ENCODE results near the gene NCAM2. TPM values are rescaled to one million over a fixed set of nuclear protein-coding genes. Genes with fewer than 3 reads are reported as not detected.

NCAM2 gene
- total and polyA plus RNA-seq, 2 of the 4 experiments (the other 2 are of a cell fraction) = 2.7 to 5.0 TPM

DNA sequence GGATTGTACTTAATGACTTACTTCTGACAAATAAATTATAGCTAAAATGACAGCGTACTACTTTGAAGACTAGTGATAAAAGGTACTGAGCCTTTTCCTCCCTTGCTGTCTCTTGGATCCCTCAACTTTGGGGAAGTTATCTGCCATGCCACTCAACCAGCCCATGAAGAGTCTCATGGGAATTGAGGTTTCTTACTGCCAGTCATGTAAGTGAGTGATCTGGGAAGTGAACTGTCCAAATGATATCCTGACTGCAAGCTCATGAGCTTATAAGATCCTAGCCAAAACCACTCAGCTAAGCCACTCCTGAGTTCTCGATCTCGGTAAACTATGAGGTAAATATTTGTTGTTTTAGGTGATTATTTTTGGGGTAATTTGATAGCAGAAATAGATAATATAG, 247.8 kb downstream of the NCAM2 start:
- H2AFZ ChIP-seq (replicated peaks; ENCODE audit: low read length, poor library complexity) = no peak overlapping the region
- no peak overlapping the region for H3K9ac ChIP-seq (ENCODE audit: low read depth, low read length)
- H3K79me1 ChIP-seq (ENCODE audit: low read depth in 1 of 2, low read length in 2 of 2) = no peaks in the 10 kb centered on the region
- no peaks in the 10 kb centered on the region for H3K27me3 ChIP-seq (ENCODE audit: control insufficient read depth, insufficient read depth, low read length)
- H4K91ac ChIP-seq (ENCODE audit: insufficient read depth, low read depth, low read length) = no peak overlapping the region
- no peak overlapping the region for H4K5ac ChIP-seq (ENCODE audit: low read depth, low read length)
- no peak for ATAC-seq (ENCODE audit: low read depth)
- H4K20me1 ChIP-seq (ENCODE audit: insufficient read depth, low read length) = no peaks in the 10 kb centered on the region
- peak overlapping the region in 1 of 2 experiments; percentile 40; a peak in 1 of 4 replicates for H4K8ac ChIP-seq (ENCODE audit: low read depth in 2 of 2, low read length in 2 of 2)
- H3K4me3 ChIP-seq (ENCODE audit: insufficient read depth, low read depth, low read length) = no peak overlapping the region
- H2BK20ac ChIP-seq (ENCODE audit: low read depth, low read length) = peak overlapping the region; percentile 34; the same call in 1 of the 2 replicates
- TF ChIP-seq RAD21 (IDR thresholded peaks at IDR 0.05; ENCODE audit: low read length) (no peak), POLR2A (IDR thresholded peaks at IDR 0.05; ENCODE audit: low read depth, low read length) (no peak), CHD1 (IDR thresholded peaks at IDR 0.05; ENCODE audit: low read depth, low read length) (no peak), RCOR1 (IDR thresholded peaks at IDR 0.05; ENCODE audit: insufficient replicate concordance, low read length) (no peak), CEBPB (IDR thresholded peaks at IDR 0.05; ENCODE audit: low read depth, low read length) (no peak), MXI1 (IDR thresholded peaks at IDR 0.05; ENCODE audit: borderline replicate concordance, low read depth, low read length) (no peak), RFX5 (IDR thresholded peaks at IDR 0.05; ENCODE audit: low read depth, low read length) (no peak), NFE2L2 (IDR thresholded peaks at IDR 0.05; ENCODE audit: low read depth, low read length) (no peak), MAZ (IDR thresholded peaks at IDR 0.05; ENCODE audit: borderline replicate concordance, low read depth, low read length) (no peak), BHLHE40 (IDR thresholded peaks at IDR 0.05; ENCODE audit: low read depth, low read length) (no peak), MAFK (IDR thresholded peaks at IDR 0.05; ENCODE audit: low read depth, low read length) (no peak)
- TF ChIP-seq, protein P1, sequence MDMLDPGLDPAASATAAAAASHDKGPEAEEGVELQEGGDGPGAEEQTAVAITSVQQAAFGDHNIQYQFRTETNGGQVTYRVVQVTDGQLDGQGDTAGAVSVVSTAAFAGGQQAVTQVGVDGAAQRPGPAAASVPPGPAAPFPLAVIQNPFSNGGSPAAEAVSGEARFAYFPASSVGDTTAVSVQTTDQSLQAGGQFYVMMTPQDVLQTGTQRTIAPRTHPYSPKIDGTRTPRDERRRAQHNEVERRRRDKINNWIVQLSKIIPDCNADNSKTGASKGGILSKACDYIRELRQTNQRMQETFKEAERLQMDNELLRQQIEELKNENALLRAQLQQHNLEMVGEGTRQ (IDR thresholded peaks at IDR 0.05; ENCODE audit: low read depth, low read length) = no peak
- no peaks in the 10 kb centered on the region for H3K9me1 ChIP-seq (ENCODE audit: insufficient read depth, low read length)
- whole genome bisulfite sequencing, 2 experiments (ENCODE audit: extremely low coverage in 2 of 2, insufficient read length in 1 of 2) = no CpG with 5 or more reads among the region's 3 CpGs
- CTCF ChIA-PET = interaction anchor here (0.6 kb wide), 1 partner anchor 12 kb away, joined by 3 read pairs; no protein-coding TSS in a partner anchor
- no peak overlapping the region for H2BK5ac ChIP-seq (ENCODE audit: low read depth, low read length, poor library complexity, severe bottlenecking)
- H2BK120ac ChIP-seq (ENCODE audit: low read depth, low read length) = no peak overlapping the region
- H2AK5ac ChIP-seq (ENCODE audit: low read depth, low read length) = no peak overlapping the region
- 0 out of 3 replicates have a peak overlapping the region, but pooled peaks have one; percentile 80 for H2BK15ac ChIP-seq (ENCODE audit: low read depth, low read length)
- H2AK9ac ChIP-seq (replicated peaks; ENCODE audit: low read depth, low read length, poor library complexity) = no peak overlapping the region
- H3K56ac ChIP-seq (ENCODE audit: extremely low read depth, insufficient read depth, low read length) = no peak overlapping the region
- DNase-seq = no peak
- no peaks in the 10 kb centered on the region for H3K36me3 ChIP-seq (ENCODE audit: control insufficient read depth, insufficient read depth, low read length)
- no peak overlapping the region for H3K27ac ChIP-seq (ENCODE audit: insufficient read depth, low read length)
- H3K23ac ChIP-seq (ENCODE audit: low read depth, low read length) = no peak overlapping the region
- no peak overlapping the region; the same call in 1 of the 2 replicates for H3K4ac ChIP-seq (ENCODE audit: low read depth, low read length)
- no TSS peak for BruUV-seq (replicated peaks)
- no peak overlapping the region for H3K4me2 ChIP-seq (ENCODE audit: low read depth, low read length)
- no peak overlapping the region for H3K14ac ChIP-seq (replicated peaks; ENCODE audit: low read depth, low read length)
- in situ Hi-C loops (cut with MboI; ENCODE audit: low sequenced_read_pairs) (loop anchor here (25.0 kb wide), 2 partner anchors 441 to 1541 kb away; no protein-coding TSS in a partner anchor), dilution Hi-C loops (cut with HindIII; ENCODE audit: low sequenced_read_pairs, unreplicated experiment) (no loop called here), intact Hi-C loops (cut with micrococcal nuclease) (no loop called here)
- H3K4me1 ChIP-seq (ENCODE audit: control insufficient read depth, insufficient read depth, low read length) = no peaks in the 10 kb centered on the region
- peak overlapping the region; percentile 33; the same call in 1 of the 2 replicates for H3K18ac ChIP-seq (ENCODE audit: low read depth, low read length)
- POLR2A ChIA-PET (ENCODE audit: unreplicated experiment) = no interaction called here
- H3K9me3 ChIP-seq (ENCODE audit: control insufficient read depth, insufficient read depth, low read length) = no peaks in the 10 kb centered on the region
